IMR-90 (cell line): ENCODE data around the gene ENPP3. TPM values are rescaled to one million over a fixed set of nuclear protein-coding genes. Genes with fewer than 3 reads are reported as not detected.

ENCODE experiments used
- ATAC-seq: fragments of 200-7000 bp; cut with Tn5 transposase; 2 replicates; pipeline ENCODE4 v1.9.1; 2020; ENCODE audit warnings: low read depth, mild to moderate bottlenecking, moderate library complexity
- BruUV-seq: library from RNA; stranded (reverse); fragments of 400-500 nt; replicated peaks from 2 replicates; lab custom pipeline; 2021; lab: Mats Ljungman, UMichigan
- CTCF ChIA-PET: fragments of 300-600 bp; formaldehyde crosslinking; extraction: SDS; loops from one replicate; lab custom pipeline; 2021; ENCODE audit warnings: antibody characterized with exemption; lab: Yijun Ruan, JAX
- POLR2A ChIA-PET: fragments of 300-600 bp; sonication (Branson Sonifier 250); formaldehyde crosslinking; loops from one replicate; lab custom pipeline; 2022; ENCODE audit warnings: antibody characterized with exemption; ENCODE audit not compliant: unreplicated experiment; lab: Charles Lee
- DNase-seq: peaks from one replicate; pipeline ENCODE4 v3.0.0; 2013
- H2AFZ ChIP-seq: replicated peaks from 2 replicates; pipeline ENCODE3; 2013; ENCODE audit warnings: low read length, mild to moderate bottlenecking; ENCODE audit not compliant: poor library complexity
- H2AK5ac ChIP-seq: 2 replicates; pipeline ENCODE4 v1.6.1; 2013; ENCODE audit warnings: low read depth, low read length, inconsistent platforms
- H2AK9ac ChIP-seq: replicated peaks from 2 replicates; pipeline ENCODE3; 2013; ENCODE audit warnings: mild to moderate bottlenecking, low read depth, low read length, moderate library complexity; ENCODE audit not compliant: poor library complexity
- H2BK120ac ChIP-seq: 2 replicates; pipeline ENCODE4 v1.6.1; 2013; ENCODE audit warnings: low read depth, low read length, inconsistent platforms
- H2BK15ac ChIP-seq: 3 replicates; pipeline ENCODE4 v1.6.1; 2013; ENCODE audit warnings: low read depth, low read length, inconsistent platforms
- H2BK20ac ChIP-seq: 2 replicates; pipeline ENCODE4 v1.6.1; 2013; ENCODE audit warnings: low read depth, mild to moderate bottlenecking, inconsistent platforms, low read length, moderate library complexity
- H2BK5ac ChIP-seq: 2 replicates; pipeline ENCODE4 v1.6.1; 2013; ENCODE audit warnings: mild to moderate bottlenecking, low read depth, low read length, inconsistent platforms; ENCODE audit not compliant: poor library complexity, severe bottlenecking
- H3K14ac ChIP-seq: replicated peaks from 2 replicates; pipeline ENCODE4 v1.6.1; 2013; ENCODE audit warnings: low read depth, low read length, inconsistent platforms
- H3K18ac ChIP-seq: 2 replicates; pipeline ENCODE4 v1.6.1; 2013; ENCODE audit warnings: low read depth, low read length, control low read depth
- H3K23ac ChIP-seq: 2 replicates; pipeline ENCODE4 v1.6.1; 2013; ENCODE audit warnings: low read depth, low read length, inconsistent platforms
- H3K27ac ChIP-seq: 2 replicates; pipeline ENCODE4 v1.5.1; 2013; ENCODE audit warnings: mild to moderate bottlenecking, control low read depth, low read length; ENCODE audit not compliant: insufficient read depth
- H3K27me3 ChIP-seq: 2 replicates; pipeline ENCODE4 v1.6.1; 2013; ENCODE audit warnings: low read length; ENCODE audit not compliant: control insufficient read depth, insufficient read depth
- H3K36me3 ChIP-seq: 2 replicates; pipeline ENCODE4 v1.6.1; 2013; ENCODE audit warnings: low read length, mixed read lengths; ENCODE audit not compliant: control insufficient read depth, insufficient read depth
- H3K4ac ChIP-seq: 2 replicates; pipeline ENCODE4 v1.6.1; 2013; ENCODE audit warnings: low read depth, low read length, inconsistent platforms
- H3K4me1 ChIP-seq: 2 replicates; pipeline ENCODE4 v1.6.1; 2013; ENCODE audit warnings: low read length, mixed read lengths; ENCODE audit not compliant: control insufficient read depth, insufficient read depth
- H3K4me2 ChIP-seq: 2 replicates; pipeline ENCODE4 v1.6.1; 2013; ENCODE audit warnings: low read depth, mild to moderate bottlenecking, control low read depth, low read length, moderate library complexity
- H3K4me3 ChIP-seq: 2 replicates; pipeline ENCODE4 v1.5.1; 2013; ENCODE audit warnings: low read depth, mild to moderate bottlenecking, control low read depth, low read length, moderate library complexity; ENCODE audit not compliant: insufficient read depth
- H3K56ac ChIP-seq: 2 replicates; pipeline ENCODE4 v1.6.1; 2013; ENCODE audit warnings: low read length, inconsistent platforms; ENCODE audit not compliant: insufficient read depth; ENCODE audit errors: extremely low read depth
- H3K79me1 ChIP-seq, 2 experiments: 2 replicates each; pipeline ENCODE4 v1.6.1; 2013; ENCODE audit warnings: low read length in 2 of 2, inconsistent platforms in 1 of 2, low read depth in 1 of 2
- H3K9ac ChIP-seq: 2 replicates; pipeline ENCODE4 v1.6.1; 2013; ENCODE audit warnings: low read depth, low read length, control low read depth
- H3K9me1 ChIP-seq: 2 replicates; pipeline ENCODE4 v1.6.1; 2013; ENCODE audit warnings: low read length, inconsistent platforms; ENCODE audit not compliant: insufficient read depth
- H3K9me3 ChIP-seq: 2 replicates; pipeline ENCODE4 v1.6.1; 2013; ENCODE audit warnings: low read length; ENCODE audit not compliant: control insufficient read depth, insufficient read depth
- H4K20me1 ChIP-seq: 2 replicates; pipeline ENCODE4 v1.6.1; 2013; ENCODE audit warnings: low read length, inconsistent platforms; ENCODE audit not compliant: insufficient read depth
- H4K5ac ChIP-seq: 2 replicates; pipeline ENCODE4 v1.6.1; 2013; ENCODE audit warnings: mild to moderate bottlenecking, low read depth, low read length, control low read depth
- H4K8ac ChIP-seq, 2 experiments: 2 replicates each; pipeline ENCODE4 v1.6.1; 2013; ENCODE audit warnings: low read depth in 2 of 2, low read length in 2 of 2, control low read depth in 1 of 2, inconsistent platforms in 1 of 2
- H4K91ac ChIP-seq: 2 replicates; pipeline ENCODE4 v1.6.1; 2013; ENCODE audit warnings: low read depth, low read length, inconsistent platforms; ENCODE audit not compliant: insufficient read depth
- BHLHE40 ChIP-seq: fragments of 150-350 bp; IDR thresholded peaks from 2 replicates; pipeline ENCODE4 v1.6.1; 2016; ENCODE audit warnings: mild to moderate bottlenecking, low read depth, low read length
- CHD1 ChIP-seq: IDR thresholded peaks from 2 replicates; pipeline ENCODE4 v1.6.1; 2012; ENCODE audit warnings: low read depth, low read length, improper control_type of control experiment
- CTCF ChIP-seq: conservative IDR thresholded peaks from 2 replicates; pipeline ENCODE4 v1.5.1; 2012; ENCODE audit warnings: mild to moderate bottlenecking, low read depth, low read length, improper control_type of control experiment
- ELK1 ChIP-seq: fragments of 150-350 bp; IDR thresholded peaks from 2 replicates; pipeline ENCODE4 v1.6.1; 2016; ENCODE audit warnings: low read depth, mild to moderate bottlenecking, low read length, moderate library complexity, borderline replicate concordance
- FOS ChIP-seq: fragments of 150-350 bp; IDR thresholded peaks from 2 replicates; pipeline ENCODE4 v1.6.1; 2016; ENCODE audit warnings: low read depth, low read length
- MAFK ChIP-seq: IDR thresholded peaks from 2 replicates; pipeline ENCODE4 v1.6.1; 2012; ENCODE audit warnings: low read depth, low read length, improper control_type of control experiment
- MAZ ChIP-seq: IDR thresholded peaks from 2 replicates; pipeline ENCODE4 v1.6.1; 2012; ENCODE audit warnings: low read depth, mild to moderate bottlenecking, low read length, improper control_type of control experiment, moderate library complexity, borderline replicate concordance
- MXI1 ChIP-seq: IDR thresholded peaks from 2 replicates; pipeline ENCODE4 v1.6.1; 2012; ENCODE audit warnings: low read depth, mild to moderate bottlenecking, low read length, moderate library complexity, borderline replicate concordance
- NFE2L2 ChIP-seq: fragments of 150-350 bp; IDR thresholded peaks from 2 replicates; pipeline ENCODE4 v1.6.1; 2016; ENCODE audit warnings: low read depth, mild to moderate bottlenecking, low read length
- POLR2A ChIP-seq: IDR thresholded peaks from 2 replicates; pipeline ENCODE4 v1.6.1; 2012; ENCODE audit warnings: mild to moderate bottlenecking, low read depth, low read length
- RAD21 ChIP-seq: IDR thresholded peaks from 2 replicates; pipeline ENCODE4 v1.6.1; 2012; ENCODE audit warnings: low read length, improper control_type of control experiment
- RCOR1 ChIP-seq: IDR thresholded peaks from 2 replicates; pipeline ENCODE4 v1.6.1; 2012; ENCODE audit warnings: mild to moderate bottlenecking, low read length, improper control_type of control experiment; ENCODE audit not compliant: insufficient replicate concordance
- SMC3 ChIP-seq: fragments of 150-350 bp; IDR thresholded peaks from 2 replicates; pipeline ENCODE4 v1.6.1; 2016; ENCODE audit warnings: low read depth, mild to moderate bottlenecking, antibody characterized with exemption, low read length, moderate library complexity
- USF2 ChIP-seq: fragments of 150-350 bp; IDR thresholded peaks from 2 replicates; pipeline ENCODE4 v1.6.1; 2017; ENCODE audit warnings: mild to moderate bottlenecking, antibody characterized with exemption, low read length, low read depth
- WGBS, 2 experiments: methylation state at CpG; one replicate each; pipeline versions ENCODE4 v1.1.5 to v1.1.7; 2013; ENCODE audit warnings: missing lambda C conversion rate in 2 of 2; ENCODE audit not compliant: insufficient read length in 1 of 2; ENCODE audit errors: extremely low coverage in 2 of 2; 5-methylcytosine and 5-hydroxymethylcytosine counted together
- dilution Hi-C: fragments of 300-500 bp; cut with HindIII; formaldehyde crosslinking; loops from one replicate; pipeline ENCODE4 v1.14.3; 2018; ENCODE audit warnings: low sequenced_read_pairs; ENCODE audit not compliant: unreplicated experiment
- in situ Hi-C: fragments of 300-500 bp; cut with MboI; formaldehyde crosslinking; loops from 3 replicates; pipeline ENCODE4 v1.14.3; 2019; ENCODE audit warnings: low sequenced_read_pairs, inconsistent platforms, mixed read lengths
- intact Hi-C: fragments of 100-400 bp; cut with micrococcal nuclease; formaldehyde crosslinking; loops from 2 replicates; pipeline ENCODE4 v1.10.0; 2022
- polyA plus RNA-seq, 3 experiments: library from polyadenylated mRNA; depleted of rRNA; stranded (reverse); fragments of >200 nt; gene quantifications; 2 replicates each; pipeline ENCODE4 v1.2.3, GENCODE V29; 2012; ENCODE audit warnings: low replicate concordance in 1 of 3
- total RNA-seq: library from RNA; depleted of rRNA; stranded (reverse); fragments of >200 nt; gene quantifications from 2 replicates; pipeline ENCODE4 v1.2.3, GENCODE V29; 2012

The ENPP3 gene
- total and polyA plus RNA-seq, 2 of the 4 experiments (the other 2 are of a cell fraction) = under 0.01 to 0.05 TPM

- 100% methylated on average over 1 of the region's 2 CpGs; no CpG with 5 or more reads in 1 of the 2 experiments for WGBS, 2 experiments
- in situ Hi-C loops (no loop called here), dilution Hi-C loops (no loop called here), intact Hi-C loops (no loop called here)
- Histone ChIP-seq H2BK15ac (no peak overlapping the region; the same call in 2 of the 3 replicates), H3K27ac (no peak overlapping the region), H4K20me1 (no peaks in the 10 kb centered on the region), H3K27me3 (no peaks in the 10 kb centered on the region; the same call in 1 of the 2 replicates), H3K56ac (no peak overlapping the region), H3K4me3 (no peak overlapping the region), H3K9me3 (no peaks in the 10 kb centered on the region), H3K4me1 (peaks cover 2% of the 10 kb centered on the region; the same call in 1 of the 2 replicates), H2AK5ac (no peak overlapping the region), H2BK5ac (no peak overlapping the region), H4K91ac (no peak overlapping the region), H3K4ac (no peak overlapping the region), H4K5ac (no peak overlapping the region), H4K8ac (no peak overlapping the region), H3K14ac (no peak overlapping the region), H3K18ac (no peak overlapping the region), H3K9ac (no peak overlapping the region), H2AK9ac (no peak overlapping the region), H3K79me1 (no peaks in the 10 kb centered on the region), H3K4me2 (no peak overlapping the region), H3K36me3 (no peaks in the 10 kb centered on the region), H2BK120ac (no peak overlapping the region), H2BK20ac (no peak overlapping the region), H2AFZ (no peak overlapping the region), H3K23ac (no peak overlapping the region), H3K9me1 (peaks cover 3% of the 10 kb centered on the region; the same call in 1 of the 2 replicates)
- POLR2A ChIA-PET = no interaction called here
- CTCF ChIA-PET = interaction anchor here (1.0 kb wide), 1 partner anchor 48 kb away, joined by 3 read pairs; no protein-coding TSS in a partner anchor
- DNase-seq (no peak), ATAC-seq (no peak)
- no TSS peak for BruUV-seq
- TF ChIP-seq BHLHE40 (no peak), MAFK (no peak), MAZ (no peak), FOS (no peak), CHD1 (no peak), RAD21 (no peak), SMC3 (no peak), NFE2L2 (no peak), CTCF (no peak), RCOR1 (no peak), POLR2A (no peak), USF2 (no peak), ELK1 (no peak), MXI1 (no peak)
Measured at GRCh38 chr6:131779304-131779703, 142.2 kb downstream of the ENPP3 start.
